ENCODE data around the gene CCDC120.

DNA sequence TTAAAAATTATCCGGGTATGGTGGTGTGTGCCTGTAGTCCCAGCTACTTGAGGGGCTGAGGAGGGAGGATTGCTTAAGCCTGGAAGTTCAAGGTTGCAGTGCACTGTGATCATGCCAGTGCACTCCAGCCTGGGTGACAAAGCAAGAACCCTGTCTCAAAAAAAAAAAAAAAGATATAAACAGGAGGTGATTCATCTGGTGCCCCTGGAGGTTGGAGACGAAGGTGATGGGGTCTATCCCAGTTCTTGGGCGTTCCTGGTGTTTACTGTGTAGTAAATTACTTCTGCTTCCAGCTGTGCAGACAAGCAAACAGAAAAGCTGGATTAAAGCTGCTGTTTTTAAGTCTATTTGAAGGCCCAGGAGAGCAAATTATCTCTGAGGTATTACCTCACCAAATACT is 44.8 kb downstream of the CCDC120 start:
- no peak for TF ChIP-seq POLR2A (IDR thresholded peaks at IDR 0.05; ENCODE audit: low read length)
- no peak for TF ChIP-seq GATA1 (IDR thresholded peaks at IDR 0.05; ENCODE audit: low read depth, low read length)

All from erythroblast (primary cell).